Left lung (tissue), 10 donors: Measurements from ENCODE around the gene WDR88. TPM values are rescaled to one million over a fixed set of nuclear protein-coding genes. Genes with fewer than 3 reads are reported as not detected.
"Not testable (repeated sequence)": the region's sequence is repeated elsewhere in the genome, so short reads cannot be mapped to it uniquely, and the experiment has no call there.

Source experiments
- ATAC-seq: fragments of 200-7000 bp; cut with Tn5 transposase; one replicate; pipeline ENCODE4 v1.9.1; 2020; ENCODE audit warnings: moderate library complexity
- DNase-seq, 4 donors: peaks; one replicate each; pipeline ENCODE4 v3.0.0-alpha.2; 2013 to 2020
- H3K27ac ChIP-seq, 2 donors: fragments of 200-600 bp; sonication (generic) in 1 of 2; one replicate each; pipeline versions ENCODE4 v1.5.0 to v1.8.0; 2020 to 2021
- H3K27me3 ChIP-seq, 2 donors: fragments of 200-600 bp; sonication (generic) in 1 of 2; one replicate each; pipeline versions ENCODE4 v1.5.0 to v1.8.0; 2020 to 2021
- H3K36me3 ChIP-seq, 2 donors: fragments of 200-600 bp; sonication (generic) in 1 of 2; one replicate each; pipeline versions ENCODE4 v1.5.0 to v1.8.0; 2020 to 2021
- H3K4me1 ChIP-seq, 2 donors: fragments of 200-600 bp; one replicate each; pipeline ENCODE4 v1.8.0; 2021
- H3K4me3 ChIP-seq, 2 donors: fragments of 200-600 bp; sonication (generic) in 1 of 2; one replicate each; pipeline versions ENCODE4 v1.5.0 to v1.8.0; 2020 to 2021; ENCODE audit warnings: mild to moderate bottlenecking in 1 of 2
- H3K9me3 ChIP-seq, 2 donors: fragments of 200-600 bp; sonication (generic) in 1 of 2; one replicate each; pipeline versions ENCODE4 v1.5.0 to v1.8.0; 2020 to 2021
- CTCF ChIP-seq, 2 donors: fragments of 200-600 bp; sonication (generic) in 1 of 2; IDR thresholded peaks; one replicate each; pipeline versions ENCODE4 v1.5.0 to v1.8.0; 2021; ENCODE audit warnings: antibody characterized with exemption in 2 of 2
- intact Hi-C, 2 donors: fragments of 100-400 bp; cut with DNase I; formaldehyde crosslinking; loops; one replicate each; pipeline versions ENCODE4 v1.11.2 to v1.14.2; 2022
- polyA plus RNA-seq, 6 donors: library from polyadenylated mRNA; unstranded; fragments of 120-200 nt; gene quantifications; one replicate each; pipeline ENCODE4 v1.2.1, GENCODE V29; 2013; ENCODE audit not compliant: insufficient read length in 6 of 6
- total RNA-seq, 2 donors: library from RNA; stranded (reverse); fragmentation: NEBNext Ultra II Directional; extraction: Animal tissue kit (Norgen Biotek cat#: 25700); gene quantifications; one replicate each; pipeline ENCODE4 v1.2.1, GENCODE V29; 2021
- donor health status: DM: no; HTN: yes; CAD: no.
- donor health status: DM: no; HTN: no; CAD: no.

Gene WDR88
- total and polyA plus RNA-seq, 8 donors = 1.2 to 1.9 (median 1.5) TPM; not detected in 2

- no peaks in the 10 kb centered on the region for H3K9me3 ChIP-seq
- H3K27ac ChIP-seq = peak overlapping the region in 1 of 2 donors; percentile 15
- intact Hi-C loops = no loop called here
- ATAC-seq (no peak), DNase-seq (no peak)
- no peak overlapping the region for H3K4me3 ChIP-seq
- TF ChIP-seq CTCF (IDR thresholded peaks at IDR 0.05) = no peak
- H3K4me1 ChIP-seq = peaks cover 0 to 22% of the 10 kb centered on the region in 2 donors
- no peaks in the 10 kb centered on the region for H3K36me3 ChIP-seq
- peaks cover 0 to 7% of the 10 kb centered on the region in 2 donors for H3K27me3 ChIP-seq
Measured at GRCh38 chr19:33187183-33187540, 55.2 kb downstream of the WDR88 start.

GRCh38 chr19:33189453-33189852 is 57.5 kb downstream of the WDR88 start:
- H3K4me3 ChIP-seq = no peak overlapping the region
- peaks cover 0 to 22% of the 10 kb centered on the region in 2 donors for H3K4me1 ChIP-seq
- H3K9me3 ChIP-seq = no peaks in the 10 kb centered on the region
- no peak for ATAC-seq
- no peak for TF ChIP-seq CTCF (IDR thresholded peaks at IDR 0.05)
- intact Hi-C loops = no loop called here
- no peaks in the 10 kb centered on the region for H3K36me3 ChIP-seq
- no peak overlapping the region for H3K27ac ChIP-seq
- no peak for DNase-seq
- H3K27me3 ChIP-seq = peaks cover 0 to 24% of the 10 kb centered on the region in 2 donors

GRCh38 chr19:33191092-33191491 is 59.2 kb downstream of the WDR88 start:
- H3K9me3 ChIP-seq, ATAC-seq, H3K36me3 ChIP-seq, H3K27ac ChIP-seq, H3K4me3 ChIP-seq, intact Hi-C loops, DNase-seq: not testable (repeated sequence)
- Histone ChIP-seq H3K4me1 (peaks cover 3 to 32% of the 10 kb centered on the region in 2 donors), H3K27me3 (peaks cover 0 to 38% of the 10 kb centered on the region in 2 donors)

- no peak overlapping the region for H3K4me3 ChIP-seq
- no peak for TF ChIP-seq CTCF (IDR thresholded peaks at IDR 0.05)
- peak in 1 of 4 donors; percentile 13 for DNase-seq
- no peaks in the 10 kb centered on the region for H3K9me3 ChIP-seq
- no peak overlapping the region for H3K27ac ChIP-seq
- H3K36me3 ChIP-seq = no peaks in the 10 kb centered on the region
- intact Hi-C loops = no loop called here
- ATAC-seq = no peak
- peaks cover 3 to 35% of the 10 kb centered on the region in 2 donors for H3K4me1 ChIP-seq
- peaks cover 0 to 43% of the 10 kb centered on the region in 2 donors for H3K27me3 ChIP-seq
Measured at GRCh38 chr19:33191501-33191900, 59.6 kb downstream of the WDR88 start.

- Histone ChIP-seq H3K4me1 (peaks cover 3 to 32% of the 10 kb centered on the region in 2 donors), H3K27me3 (peaks cover 0 to 43% of the 10 kb centered on the region in 2 donors), H3K9me3 (no peaks in the 10 kb centered on the region), H3K27ac (no peak overlapping the region), H3K36me3 (no peaks in the 10 kb centered on the region), H3K4me3 (no peak overlapping the region)
- intact Hi-C loops = no loop called here
- DNase-seq (peak in 1 of 4 donors; percentile 6), ATAC-seq (no peak)
- TF ChIP-seq CTCF (IDR thresholded peaks at IDR 0.05) = no peak
Measured at GRCh38 chr19:33192010-33192409, 60.1 kb downstream of the WDR88 start.

- DNase-seq (peak in 1 of 4 donors; percentile 19), ATAC-seq (no peak)
- intact Hi-C loops = no loop called here
- H3K4me1 ChIP-seq = peaks cover 3 to 27% of the 10 kb centered on the region in 2 donors
- no peak overlapping the region for H3K4me3 ChIP-seq
- H3K36me3 ChIP-seq = no peaks in the 10 kb centered on the region
- no peaks in the 10 kb centered on the region for H3K9me3 ChIP-seq
- TF ChIP-seq CTCF (IDR thresholded peaks at IDR 0.05) = no peak
- H3K27ac ChIP-seq = no peak overlapping the region
- peaks cover 0 to 43% of the 10 kb centered on the region in 2 donors for H3K27me3 ChIP-seq
Measured at GRCh38 chr19:33193269-33193864, 61.5 kb downstream of the WDR88 start.
